ENCODE results near the gene MUC15.

- no peak for TF ChIP-seq CTCF (IDR thresholded peaks at IDR 0.05; ENCODE audit: low read length)
- TF ChIP-seq EZH2 (optimal IDR thresholded peaks at IDR 0.05; ENCODE audit: low read depth, low read length): no peak
Observed at GRCh38 chr11:26621132-26621531, 49.1 kb upstream of the MUC15 start.

Data from MM.1S (cell line).